SK-N-MC (cell line): ENCODE results near the gene KRTAP20-2.

Experiments
- EZH2 ChIP-seq: fragments of 200-600 bp; sonication (generic); IDR thresholded peaks from one replicate; pipeline ENCODE4 v1.6.1; 2017; ENCODE audit warnings: antibody characterized with exemption
- FOXP2 ChIP-seq: optimal IDR thresholded peaks from 2 replicates; pipeline ENCODE3; 2011; ENCODE audit warnings: mild to moderate bottlenecking, moderate library complexity; ENCODE audit not compliant: insufficient read depth; ENCODE audit errors: extremely low read length, control extremely low read depth
- POLR2AphosphoS5 ChIP-seq: IDR thresholded peaks from 2 replicates; pipeline ENCODE4 v1.6.1; 2012; ENCODE audit warnings: mild to moderate bottlenecking, low read depth, low read length, borderline replicate concordance

- TF ChIP-seq POLR2AphosphoS5: no peak
- TF ChIP-seq EZH2: no peak
- TF ChIP-seq FOXP2: no peak
These were observed 45.6 kb downstream of the KRTAP20-2 start for GRCh38 chr21:30680586-30680985.
